Stimulated activated naive CD8-positive, alpha-beta T cell treated with anti-CD3 and anti-CD28 coated beads, Interleukin-15, amount 100 ng/mL, for 72 hours (primary cell): ENCODE data around the gene WDR74.
"Not testable (repeated sequence)": the region's sequence is repeated elsewhere in the genome, so short reads cannot be mapped to it uniquely, and the experiment has no call there.

Experiments
- ATAC-seq: fragments of 150-1000 bp; cut with Tn5 transposase; 2 replicates; pipeline ENCODE4 v1.10.0; 2021; ENCODE audit warnings: mild to moderate bottlenecking, moderate library complexity
- DNase-seq, 2 donors: peaks; one replicate each; pipeline ENCODE4 v3.0.0; 2021 to 2022
- H3K27ac Mint-ChIP-seq, 2 donors: one replicate each; pipeline ENCODE4 v1.8.0; 2022; ENCODE audit warnings: mild to moderate bottlenecking in 2 of 2, mixed read lengths in 2 of 2, moderate library complexity in 2 of 2
- H3K27me3 Mint-ChIP-seq: one replicate; pipeline ENCODE4 v1.8.0; 2022; ENCODE audit warnings: mixed read lengths
- H3K4me1 Mint-ChIP-seq: one replicate; pipeline ENCODE4 v1.8.0; 2022; ENCODE audit warnings: mild to moderate bottlenecking, mixed read lengths
- H3K4me3 Mint-ChIP-seq, 2 donors: one replicate each; pipeline ENCODE4 v1.8.0; 2022; ENCODE audit warnings: mild to moderate bottlenecking in 2 of 2, mixed read lengths in 2 of 2, moderate library complexity in 1 of 2
- H3K9me3 Mint-ChIP-seq, 2 donors: one replicate each; pipeline ENCODE4 v1.8.0; 2022; ENCODE audit warnings: mixed read lengths in 2 of 2

WDR74 gene

GRCh38 chr11:62852523-62853188 is 13.3 kb upstream of the WDR74 start:
- Mint-ChIP-seq H3K9me3 (no peaks in the 10 kb centered on the region), H3K27ac (peak overlapping the region; percentile 96 to 99), H3K27me3 (no peaks in the 10 kb centered on the region), H3K4me3 (peak overlapping the region; percentile 89 to 97), H3K4me1 (peaks cover 59% of the 10 kb centered on the region)
- DNase-seq, result no peak
- ATAC-seq, result no peak

GRCh38 chr11:62851807-62852522 is 12.6 kb upstream of the WDR74 start:
- ATAC-seq (no peak), DNase-seq (no peak)
- no peaks in the 10 kb centered on the region for H3K27me3 Mint-ChIP-seq
- H3K9me3 Mint-ChIP-seq, result no peaks in the 10 kb centered on the region
- peak overlapping the region; percentile 53 to 78 for H3K4me3 Mint-ChIP-seq
- H3K27ac Mint-ChIP-seq, result peak overlapping the region; percentile 65 to 68
- peaks cover 52% of the 10 kb centered on the region for H3K4me1 Mint-ChIP-seq

- no peak for DNase-seq
- H3K4me3 Mint-ChIP-seq, result peak overlapping the region; percentile 53 to 78
- H3K27me3 Mint-ChIP-seq, result no peaks in the 10 kb centered on the region
- peaks cover 50% of the 10 kb centered on the region for H3K4me1 Mint-ChIP-seq
- ATAC-seq, result no peak
- H3K27ac Mint-ChIP-seq, result peak overlapping the region; percentile 65 to 68
- H3K9me3 Mint-ChIP-seq, result no peaks in the 10 kb centered on the region
Measured at GRCh38 chr11:62850911-62851806, 11.8 kb upstream of the WDR74 start.

GRCh38 chr11:62847767-62848314 is 8.5 kb upstream of the WDR74 start:
- ATAC-seq, result peak; percentile 22
- H3K27me3 Mint-ChIP-seq, result no peaks in the 10 kb centered on the region
- H3K4me1 Mint-ChIP-seq, result peaks cover 30% of the 10 kb centered on the region
- H3K9me3 Mint-ChIP-seq, result no peaks in the 10 kb centered on the region
- DNase-seq, result no peak
- no peak overlapping the region for H3K4me3 Mint-ChIP-seq
- no peak overlapping the region for H3K27ac Mint-ChIP-seq

- no peak for ATAC-seq
- H3K27ac Mint-ChIP-seq, result no peak overlapping the region
- peaks cover 14% of the 10 kb centered on the region for H3K4me1 Mint-ChIP-seq
- H3K9me3 Mint-ChIP-seq, result no peaks in the 10 kb centered on the region
- H3K4me3 Mint-ChIP-seq, result no peak overlapping the region
- H3K27me3 Mint-ChIP-seq, result no peaks in the 10 kb centered on the region
- DNase-seq, result no peak
Measured at GRCh38 chr11:62846177-62846576, 6.8 kb upstream of the WDR74 start.

- no peaks in the 10 kb centered on the region for H3K9me3 Mint-ChIP-seq
- ATAC-seq (no peak), DNase-seq (no peak)
- H3K4me3 Mint-ChIP-seq, result no peak overlapping the region
- H3K27me3 Mint-ChIP-seq, result no peaks in the 10 kb centered on the region
- peaks cover 7% of the 10 kb centered on the region for H3K4me1 Mint-ChIP-seq
- H3K27ac Mint-ChIP-seq, result no peak overlapping the region
Measured at GRCh38 chr11:62844154-62844553, 4.8 kb upstream of the WDR74 start.

GRCh38 chr11:62843466-62843865 is 4.1 kb upstream of the WDR74 start:
- peaks cover 14% of the 10 kb centered on the region for H3K4me1 Mint-ChIP-seq
- no peaks in the 10 kb centered on the region for H3K9me3 Mint-ChIP-seq
- no peak for ATAC-seq
- no peak for DNase-seq
- no peak overlapping the region for H3K27ac Mint-ChIP-seq
- H3K4me3 Mint-ChIP-seq, result no peak overlapping the region
- H3K27me3 Mint-ChIP-seq, result no peaks in the 10 kb centered on the region

- not testable (repeated sequence) for H3K27me3 Mint-ChIP-seq, ATAC-seq, H3K27ac Mint-ChIP-seq, H3K9me3 Mint-ChIP-seq, DNase-seq, H3K4me3 Mint-ChIP-seq
- peaks cover 16% of the 10 kb centered on the region for H3K4me1 Mint-ChIP-seq
Measured at GRCh38 chr11:62842891-62843290, 3.5 kb upstream of the WDR74 start.

- ATAC-seq, result no peak
- Mint-ChIP-seq H3K27me3 (no peaks in the 10 kb centered on the region), H3K4me3 (no peak overlapping the region), H3K27ac (no peak overlapping the region), H3K9me3 (no peaks in the 10 kb centered on the region), H3K4me1 (peaks cover 23% of the 10 kb centered on the region)
- DNase-seq, result peak; percentile 48 to 67
Measured at GRCh38 chr11:62842171-62842741, 2.9 kb upstream of the WDR74 start.

- Mint-ChIP-seq H3K9me3 (no peaks in the 10 kb centered on the region), H3K4me1 (peaks cover 30% of the 10 kb centered on the region), H3K4me3 (no peak overlapping the region), H3K27ac (no peak overlapping the region), H3K27me3 (no peaks in the 10 kb centered on the region)
- ATAC-seq (peak; percentile 84), DNase-seq (peak; percentile 88 to 92)
Measured at GRCh38 chr11:62841361-62842170, 2.2 kb upstream of the WDR74 start.

GRCh38 chr11:62840721-62841360 is 1.5 kb upstream of the WDR74 start:
- H3K4me3 Mint-ChIP-seq, H3K27me3 Mint-ChIP-seq: not testable (repeated sequence)
- peak; percentile 29 for ATAC-seq

GRCh38 chr11:62835336-62835735 is 4.1 kb downstream of the WDR74 start:
- H3K27me3 Mint-ChIP-seq, result no peaks in the 10 kb centered on the region
- no peak for DNase-seq
- no peak for ATAC-seq
- no peak overlapping the region for H3K4me3 Mint-ChIP-seq
- peak overlapping the region in 1 of 2 donors; percentile 56 for H3K27ac Mint-ChIP-seq
- H3K9me3 Mint-ChIP-seq, result no peaks in the 10 kb centered on the region
- peaks cover 79% of the 10 kb centered on the region for H3K4me1 Mint-ChIP-seq

More at GRCh38 chr11:62840721-62841360, 1.5 kb upstream of the WDR74 start:
- not testable (repeated sequence) for H3K9me3 Mint-ChIP-seq, H3K27ac Mint-ChIP-seq
- peaks cover 34% of the 10 kb centered on the region for H3K4me1 Mint-ChIP-seq
- DNase-seq, result peak; percentile 89 to 92

- H3K4me3 Mint-ChIP-seq, result peak within 1 kb of the TSS; percentile 91
- H3K9me3 Mint-ChIP-seq, result no peaks in the 10 kb centered on the region
- H3K27ac Mint-ChIP-seq, result peak within 1 kb of the TSS; percentile 98 to 100
- peak; percentile 24 for ATAC-seq
- H3K4me1 Mint-ChIP-seq, result peaks cover 71% of the 10 kb centered on the region
- no peaks in the 10 kb centered on the region for H3K27me3 Mint-ChIP-seq
- DNase-seq, result no peak
Measured at GRCh38 chr11:62832336-62833234, 6.8 kb downstream of the WDR74 start, which contains the start of gene TEX54. TSS of gene TEX54 (minus strand) at chr11:62832841.
